ENCODE data around the gene COL6A6.

The COL6A6 gene

DNA sequence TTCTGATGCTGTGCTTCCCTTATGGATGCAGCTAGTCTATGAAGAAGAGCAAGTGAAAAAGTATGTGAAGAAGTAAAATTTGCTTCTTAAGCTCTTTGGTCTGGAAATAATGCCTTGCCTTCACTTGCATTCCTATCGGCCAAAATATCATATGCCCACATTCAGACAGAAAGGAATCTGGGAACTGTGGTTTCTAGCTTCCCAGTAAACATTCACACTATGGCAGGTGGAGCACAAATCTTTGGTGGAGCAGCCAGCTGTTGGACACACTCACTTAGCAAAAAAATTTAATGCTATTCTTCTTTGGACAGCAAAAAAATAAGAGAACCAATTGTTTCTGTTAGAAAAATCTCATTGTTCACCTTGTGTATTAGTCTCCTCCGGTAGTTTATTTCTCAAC, 12.3 kb upstream of the COL6A6 start:
- Histone ChIP-seq H3K36me3 (ENCODE audit: insufficient read depth, low read length) (no peaks in the 10 kb centered on the region), H4K20me1 (ENCODE audit: insufficient read depth, low read length, poor library complexity, severe bottlenecking) (no peaks in the 10 kb centered on the region), H3K4me3 (ENCODE audit: low read length, poor library complexity, severe bottlenecking) (no peak overlapping the region), H3K79me2 (ENCODE audit: insufficient read depth, low read length) (no peaks in the 10 kb centered on the region), H3K4me2 (ENCODE audit: low read depth, low read length, poor library complexity, severe bottlenecking) (no peak overlapping the region), H3K27me3 (ENCODE audit: insufficient read depth, low read length, poor library complexity, severe bottlenecking) (no peaks in the 10 kb centered on the region), H3K9me3 (ENCODE audit: insufficient read depth, low read depth, low read length) (no peaks in the 10 kb centered on the region), H3K9ac (ENCODE audit: low read depth, low read length, poor library complexity, severe bottlenecking) (no peak overlapping the region), H3K9me2 (replicated peaks; ENCODE audit: low read depth, low read length) (no peaks in the 10 kb centered on the region), H3K4me1 (ENCODE audit: insufficient read depth, low read length, poor library complexity, severe bottlenecking) (no peaks in the 10 kb centered on the region), H3F3A (ENCODE audit: low read depth) (no peaks in the 10 kb centered on the region), H2AFZ (ENCODE audit: low read length) (no peak overlapping the region)
- TF ChIP-seq, protein P1, sequence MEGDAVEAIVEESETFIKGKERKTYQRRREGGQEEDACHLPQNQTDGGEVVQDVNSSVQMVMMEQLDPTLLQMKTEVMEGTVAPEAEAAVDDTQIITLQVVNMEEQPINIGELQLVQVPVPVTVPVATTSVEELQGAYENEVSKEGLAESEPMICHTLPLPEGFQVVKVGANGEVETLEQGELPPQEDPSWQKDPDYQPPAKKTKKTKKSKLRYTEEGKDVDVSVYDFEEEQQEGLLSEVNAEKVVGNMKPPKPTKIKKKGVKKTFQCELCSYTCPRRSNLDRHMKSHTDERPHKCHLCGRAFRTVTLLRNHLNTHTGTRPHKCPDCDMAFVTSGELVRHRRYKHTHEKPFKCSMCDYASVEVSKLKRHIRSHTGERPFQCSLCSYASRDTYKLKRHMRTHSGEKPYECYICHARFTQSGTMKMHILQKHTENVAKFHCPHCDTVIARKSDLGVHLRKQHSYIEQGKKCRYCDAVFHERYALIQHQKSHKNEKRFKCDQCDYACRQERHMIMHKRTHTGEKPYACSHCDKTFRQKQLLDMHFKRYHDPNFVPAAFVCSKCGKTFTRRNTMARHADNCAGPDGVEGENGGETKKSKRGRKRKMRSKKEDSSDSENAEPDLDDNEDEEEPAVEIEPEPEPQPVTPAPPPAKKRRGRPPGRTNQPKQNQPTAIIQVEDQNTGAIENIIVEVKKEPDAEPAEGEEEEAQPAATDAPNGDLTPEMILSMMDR (conservative IDR thresholded peaks at IDR 0.05; ENCODE audit: low read length), result no peak
- TF ChIP-seq EZH2phosphoT487 (IDR thresholded peaks at IDR 0.05; ENCODE audit: borderline replicate concordance), result no peak

DNA sequence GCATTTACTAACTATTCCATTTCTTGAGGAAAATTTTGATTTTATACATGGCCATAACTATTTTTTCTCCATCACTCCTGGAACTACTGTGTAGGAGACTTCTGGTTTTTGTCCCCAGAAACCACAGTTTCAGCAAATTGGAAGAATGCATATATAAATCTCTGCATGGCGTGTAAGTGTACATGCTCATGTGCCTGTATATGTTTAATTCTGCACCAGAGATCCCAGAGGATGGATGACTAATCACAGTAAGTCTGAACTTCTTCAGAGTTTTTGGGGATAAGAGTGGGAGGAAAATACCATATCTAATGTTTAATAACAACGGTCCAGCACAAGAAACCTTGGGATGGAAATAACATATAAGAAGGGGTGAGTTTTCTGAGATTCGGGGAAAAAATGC, 10.9 kb upstream of the COL6A6 start:
- H3K9ac ChIP-seq (ENCODE audit: low read depth, low read length, poor library complexity, severe bottlenecking), result no peak overlapping the region
- H3K9me3 ChIP-seq (ENCODE audit: insufficient read depth, low read depth, low read length), result no peaks in the 10 kb centered on the region
- no peak overlapping the region for H3K4me2 ChIP-seq (ENCODE audit: low read depth, low read length, poor library complexity, severe bottlenecking)
- no peak for TF ChIP-seq EZH2phosphoT487 (IDR thresholded peaks at IDR 0.05; ENCODE audit: borderline replicate concordance)
- TF ChIP-seq, protein P1 (conservative IDR thresholded peaks at IDR 0.05; ENCODE audit: low read length), result no peak
- H4K20me1 ChIP-seq (ENCODE audit: insufficient read depth, low read length, poor library complexity, severe bottlenecking), result no peaks in the 10 kb centered on the region
- no peak overlapping the region for H3K4me3 ChIP-seq (ENCODE audit: low read length, poor library complexity, severe bottlenecking)
- no peaks in the 10 kb centered on the region for H3F3A ChIP-seq (ENCODE audit: low read depth)
- no peaks in the 10 kb centered on the region for H3K27me3 ChIP-seq (ENCODE audit: insufficient read depth, low read length, poor library complexity, severe bottlenecking)
- no peaks in the 10 kb centered on the region for H3K36me3 ChIP-seq (ENCODE audit: insufficient read depth, low read length)
- H3K9me2 ChIP-seq (replicated peaks; ENCODE audit: low read depth, low read length), result no peaks in the 10 kb centered on the region
- no peak overlapping the region for H2AFZ ChIP-seq (ENCODE audit: low read length)
- H3K4me1 ChIP-seq (ENCODE audit: insufficient read depth, low read length, poor library complexity, severe bottlenecking), result no peaks in the 10 kb centered on the region
- H3K79me2 ChIP-seq (ENCODE audit: insufficient read depth, low read length), result no peaks in the 10 kb centered on the region

DNA sequence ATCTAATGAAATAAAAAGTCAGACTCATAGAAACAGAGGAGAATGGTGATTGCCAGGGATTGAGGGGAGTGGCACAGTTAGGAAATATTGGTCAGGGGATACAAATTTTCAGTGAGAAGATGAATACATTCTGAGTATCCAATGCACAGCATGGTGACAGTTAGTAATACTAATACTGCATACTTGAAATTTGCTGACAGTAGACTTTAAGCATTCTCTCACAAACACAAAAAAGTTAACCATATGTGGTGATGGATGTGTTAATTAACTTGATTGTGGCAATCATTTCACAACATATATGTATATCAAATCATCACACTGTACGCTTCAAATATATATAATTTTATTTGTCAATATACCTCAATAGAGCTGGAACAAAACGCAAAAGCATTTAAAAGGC, 9.2 kb upstream of the COL6A6 start:
- no peak for TF ChIP-seq EZH2phosphoT487 (IDR thresholded peaks at IDR 0.05; ENCODE audit: borderline replicate concordance)
- TF ChIP-seq, protein P1 (conservative IDR thresholded peaks at IDR 0.05; ENCODE audit: low read length), result no peak
- no peaks in the 10 kb centered on the region for H4K20me1 ChIP-seq (ENCODE audit: insufficient read depth, low read length, poor library complexity, severe bottlenecking)

More for the DNA sequence above, 9.2 kb upstream of the COL6A6 start:
- no peak overlapping the region for H3K4me3 ChIP-seq (ENCODE audit: low read length, poor library complexity, severe bottlenecking)
- no peaks in the 10 kb centered on the region for H3K36me3 ChIP-seq (ENCODE audit: insufficient read depth, low read length)
- H3K4me2 ChIP-seq (ENCODE audit: low read depth, low read length, poor library complexity, severe bottlenecking), result no peak overlapping the region
- H3K27me3 ChIP-seq (ENCODE audit: insufficient read depth, low read length, poor library complexity, severe bottlenecking), result no peaks in the 10 kb centered on the region
- no peak overlapping the region for H2AFZ ChIP-seq (ENCODE audit: low read length)
- no peaks in the 10 kb centered on the region for H3K4me1 ChIP-seq (ENCODE audit: insufficient read depth, low read length, poor library complexity, severe bottlenecking)
- no peaks in the 10 kb centered on the region for H3K79me2 ChIP-seq (ENCODE audit: insufficient read depth, low read length)
- H3K9me2 ChIP-seq (replicated peaks; ENCODE audit: low read depth, low read length), result no peaks in the 10 kb centered on the region
- no peaks in the 10 kb centered on the region for H3K9me3 ChIP-seq (ENCODE audit: insufficient read depth, low read depth, low read length)
- H3F3A ChIP-seq (ENCODE audit: low read depth), result no peaks in the 10 kb centered on the region
- H3K9ac ChIP-seq (ENCODE audit: low read depth, low read length, poor library complexity, severe bottlenecking), result no peak overlapping the region
